GM12878 (cell line): ENCODE results near the gene SRRM3. TPM values are rescaled to one million over a fixed set of nuclear protein-coding genes. Genes with fewer than 3 reads are reported as not detected.

Source experiments
- ATAC-seq: fragments of 200-7000 bp; cut with Tn5 transposase; 3 replicates; pipeline ENCODE4 v1.9.1; 2020; ENCODE audit warnings: mild to moderate bottlenecking, moderate library complexity
- BruUV-seq: library from RNA; stranded (reverse); fragments of 400-500 nt; replicated peaks from 2 replicates; lab custom pipeline; 2021; lab: Mats Ljungman, UMichigan
- CTCF ChIA-PET: fragments of 300-600 bp; sonication (Branson Sonifier 250); formaldehyde crosslinking; extraction: SDS; loops from one replicate; lab custom pipeline; 2021; ENCODE audit warnings: inconsistent platforms; lab: Yijun Ruan, JAX
- POLR2A ChIA-PET: fragments of 350-600 bp; formaldehyde crosslinking; extraction: SDS; loops from one replicate; lab custom pipeline; 2021; ENCODE audit warnings: inconsistent platforms; lab: Charles Lee
- RAD21 ChIA-PET: fragments of 300-600 bp; sonication (Branson Sonifier 250); formaldehyde crosslinking; loops from one replicate; lab custom pipeline; 2023; ENCODE audit warnings: antibody characterized with exemption; ENCODE audit not compliant: unreplicated experiment; lab: Charles Lee
- SMC1A ChIA-PET: fragments of 300-600 bp; sonication (Branson Sonifier 250); formaldehyde crosslinking; loops from one replicate; lab custom pipeline; 2023; ENCODE audit not compliant: unreplicated experiment, uncharacterized antibody; lab: Charles Lee
- DNase-seq: peaks from one replicate; pipeline ENCODE4 v3.0.0-alpha.2; 2011; ENCODE audit warnings: low read depth, low spot score
- FAIRE-seq: peaks from 3 replicates; lab custom pipeline; 2011; peaks lifted over from hg19 to GRCh38; lab: Jason Lieb, UNC
- H2AFZ ChIP-seq: 2 replicates; pipeline ENCODE4 v1.6.0; 2011; ENCODE audit warnings: low read depth, low read length, control low read depth; ENCODE audit not compliant: control insufficient read depth
- H3K27ac ChIP-seq: 2 replicates; pipeline ENCODE4 v1.5.1; 2011; ENCODE audit warnings: control low read depth; ENCODE audit not compliant: control insufficient read depth, insufficient read depth
- H3K27me3 ChIP-seq, 2 experiments: replicated peaks in 1 of 2; 2 replicates each; pipeline versions ENCODE4 v1.6.0 to v1.6.1; 2011; ENCODE audit warnings: low read length in 1 of 2; ENCODE audit not compliant: control insufficient read depth in 2 of 2, insufficient read depth in 2 of 2
- H3K36me3 ChIP-seq, 2 experiments: 2 replicates each; pipeline ENCODE4 v1.5.1; 2011; ENCODE audit warnings: low read length in 1 of 2; ENCODE audit not compliant: control insufficient read depth in 2 of 2, insufficient read depth in 2 of 2
- H3K4me1 ChIP-seq: 2 replicates; pipeline ENCODE4 v1.6.1; 2011; ENCODE audit warnings: mild to moderate bottlenecking, low read length, moderate library complexity, mixed read lengths; ENCODE audit not compliant: control insufficient read depth, insufficient read depth
- H3K4me2 ChIP-seq: 2 replicates; pipeline ENCODE4 v1.6.0; 2011; ENCODE audit warnings: control low read depth; ENCODE audit not compliant: control insufficient read depth, insufficient read depth
- H3K4me3 ChIP-seq: fragments of 200-600 bp; sonication (generic); 2 replicates; pipeline ENCODE4 v1.5.1; 2016
- H3K79me2 ChIP-seq: 2 replicates; pipeline ENCODE4 v1.6.0; 2011; ENCODE audit warnings: low read length; ENCODE audit not compliant: control insufficient read depth, insufficient read depth
- H3K9ac ChIP-seq: 2 replicates; pipeline ENCODE4 v1.8.0; 2011; ENCODE audit warnings: low read length, control low read depth, mixed read lengths; ENCODE audit not compliant: control insufficient read depth, insufficient read depth
- H3K9me3 ChIP-seq: replicated peaks from 3 replicates; pipeline ENCODE4 v1.5.1; 2011; ENCODE audit warnings: mild to moderate bottlenecking, low read length; ENCODE audit not compliant: control insufficient read depth, insufficient read depth
- H4K20me1 ChIP-seq: 2 replicates; pipeline ENCODE4 v1.6.0; 2011; ENCODE audit not compliant: control insufficient read depth, insufficient read depth
- ATF7 ChIP-seq: fragments of 450-650 bp; IDR thresholded peaks from 2 replicates; pipeline ENCODE4 v1.6.1; 2016; ENCODE audit warnings: low read depth, mild to moderate bottlenecking
- CHD1 ChIP-seq: IDR thresholded peaks from 2 replicates; pipeline ENCODE4 v1.6.1; 2012; ENCODE audit warnings: low read depth, low read length, improper control_type of control experiment
- EZH2 ChIP-seq: IDR thresholded peaks from 2 replicates; pipeline ENCODE4 v1.6.1; 2012; ENCODE audit warnings: low read depth, mild to moderate bottlenecking, control low read depth, inconsistent platforms, low read length, borderline replicate concordance; ENCODE audit not compliant: control insufficient read depth
- HDAC6 ChIP-seq: fragments of 200-600 bp; sonication (generic); IDR thresholded peaks from one replicate; pipeline ENCODE4 v1.8.0; 2017; ENCODE audit warnings: antibody characterized with exemption; ENCODE audit not compliant: unreplicated experiment
- NFIC ChIP-seq: IDR thresholded peaks from 2 replicates; pipeline ENCODE4 v1.6.1; 2012; ENCODE audit warnings: low read depth, mild to moderate bottlenecking, inconsistent platforms, low read length, moderate library complexity
- NFYB ChIP-seq: IDR thresholded peaks from 2 replicates; pipeline ENCODE4 v1.6.1; 2011; ENCODE audit warnings: low read depth, mild to moderate bottlenecking, low read length, improper control_type of control experiment, moderate library complexity; ENCODE audit not compliant: insufficient read depth
- PML ChIP-seq: IDR thresholded peaks from 2 replicates; pipeline ENCODE4 v1.6.1; 2012; ENCODE audit warnings: low read length, inconsistent platforms
- RBBP5 ChIP-seq: fragments of 200-600 bp; sonication (generic); conservative IDR thresholded peaks from 2 replicates; pipeline ENCODE4 v1.6.1; 2016
- REST ChIP-seq: IDR thresholded peaks from 2 replicates; pipeline ENCODE4 v1.6.1; 2012; ENCODE audit warnings: mild to moderate bottlenecking, low read depth, low read length
- RUNX3 ChIP-seq: IDR thresholded peaks from 2 replicates; pipeline ENCODE4 v1.6.1; 2012; ENCODE audit warnings: low read length, inconsistent platforms
- SIX5 ChIP-seq: IDR thresholded peaks from 2 replicates; pipeline ENCODE4 v1.6.1; 2011; ENCODE audit warnings: mild to moderate bottlenecking, low read depth, low read length, moderate library complexity; ENCODE audit not compliant: severe bottlenecking
- SMAD1 ChIP-seq: fragments of 450-650 bp; IDR thresholded peaks from 2 replicates; pipeline ENCODE4 v1.6.1; 2018; ENCODE audit warnings: mild to moderate bottlenecking, low read depth; ENCODE audit not compliant: partially characterized antibody
- WRNIP1 ChIP-seq: IDR thresholded peaks from 2 replicates; pipeline ENCODE4 v1.6.1; 2011; ENCODE audit warnings: low read depth, low read length, improper control_type of control experiment, borderline replicate concordance
- ZSCAN29 ChIP-seq: fragments of 450-650 bp; IDR thresholded peaks from 2 replicates; pipeline ENCODE4 v1.6.1; 2017; ENCODE audit warnings: mild to moderate bottlenecking, moderate library complexity
- WGBS: methylation state at CpG from one replicate; pipeline ENCODE4 v1.1.6; 2016; ENCODE audit warnings: low lambda C conversion rate; ENCODE audit not compliant: insufficient replicate concordance, insufficient coverage; ENCODE audit errors: missing lambda C conversion rate; 5-methylcytosine and 5-hydroxymethylcytosine counted together
- in situ Hi-C: fragments of 300-500 bp; cut with MboI; formaldehyde crosslinking; loops from 9 replicates; pipeline ENCODE4 v1.14.3; 2018; ENCODE audit warnings: mixed read lengths
- intact Hi-C: fragments of 100-400 bp; cut with micrococcal nuclease; formaldehyde crosslinking; loops from one replicate; pipeline ENCODE4 v1.14.2; 2022; ENCODE audit not compliant: unreplicated experiment
- polyA plus RNA-seq, 11 experiments: library from polyadenylated mRNA; depleted of rRNA in 4 of 11; unstranded in 6 of 11; stranded (reverse) in 5 of 11; fragments of >200 nt; fragmentation: Nextera tagmentation in 4 of 11; fragmentation: Illumina TruSeq in 1 of 11; extraction: Ambion mirVana in 4 of 11; extraction: Trizol in 1 of 11; gene quantifications; 1 replicate in 1 of 11; 2 replicates in 10 of 11; pipeline versions ENCODE4 v1.2.1 to v1.2.3, GENCODE V29; 2011 to 2016; ENCODE audit warnings: inconsistent platforms in 2 of 11, missing spikeins in 2 of 11, low read depth in 1 of 11
- total RNA-seq, 4 experiments: library from RNA; depleted of rRNA in 3 of 4; stranded (reverse); fragments of >200 nt in 3 of 4; fragmentation: Illumina TruSeq in 1 of 4; extraction: Trizol in 1 of 4; gene quantifications; 2 replicates each; pipeline versions ENCODE4 v1.2.1 to v1.2.3, GENCODE V29; 2013 to 2021
- TF ChIP-seq, protein P1 (sequence below): fragments of 450-650 bp; IDR thresholded peaks from 2 replicates; pipeline ENCODE4 v1.6.1; 2017; ENCODE audit warnings: borderline replicate concordance
- TF ChIP-seq, protein P2 (sequence below): IDR thresholded peaks from 2 replicates; pipeline ENCODE4 v1.6.1; 2012; ENCODE audit warnings: low read depth, low read length, improper control_type of control experiment

The SRRM3 gene
- total and polyA plus RNA-seq, 10 of the 15 experiments (the other 5 are each of a cell fraction or from before 2014, with no cell fraction given) = 0.03 to 0.15 (median 0.05) TPM; not detected in 6

- TF ChIP-seq WRNIP1 = no peak
- TF ChIP-seq, all 136 proteins: peak for 0
These were observed 124.1 kb downstream of the SRRM3 start (continued) for GRCh38 chr7:76325811-76326210.

DNA sequence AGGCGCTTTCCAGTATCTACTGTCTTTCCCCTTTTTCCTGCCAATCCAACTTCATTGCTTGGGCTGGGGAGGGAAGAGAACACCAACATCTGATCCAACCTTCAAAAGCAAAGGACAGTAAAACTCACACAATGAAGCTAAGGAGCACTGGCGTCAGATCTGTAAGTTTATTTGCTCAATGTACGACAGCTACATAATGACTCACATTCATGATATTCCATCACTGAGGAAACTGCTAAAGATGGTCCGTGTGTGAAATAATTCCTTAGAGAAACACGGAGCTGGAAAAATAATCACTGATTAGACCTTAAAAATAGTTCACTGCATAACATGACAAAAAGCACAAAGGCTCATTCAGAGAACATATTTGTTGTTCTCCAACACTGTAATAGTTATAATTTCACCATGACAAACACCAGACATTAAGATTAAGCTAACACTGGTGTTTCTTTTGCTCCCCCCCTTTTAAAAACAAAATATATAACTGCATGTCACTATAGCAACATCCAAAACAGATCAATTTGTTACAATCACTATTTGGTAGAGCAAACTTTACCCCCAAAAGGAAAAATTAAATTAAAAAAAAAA lies 125.0 kb downstream of the SRRM3 start:
- Histone ChIP-seq H4K20me1 (peaks cover 9% of the 10 kb centered on the region), H3K79me2 (peaks cover 11% of the 10 kb centered on the region), H3K4me1 (no peaks in the 10 kb centered on the region), H3K27ac (no peak overlapping the region), H3K9ac (no peak overlapping the region), H3K36me3 (peaks cover 14 to 41% of the 10 kb centered on the region in 2 experiments), H3K27me3 (no peaks in the 10 kb centered on the region), H2AFZ (no peak overlapping the region), H3K4me3 (no peak overlapping the region), H3K4me2 (no peak overlapping the region), H3K9me3 (no peaks in the 10 kb centered on the region)
- intact Hi-C loops (no loop called here), in situ Hi-C loops (no loop called here)
- POLR2A ChIA-PET = interaction anchor here (0.7 to 1.6 kb wide), 4 partner anchors 8 to 38 kb away, joined by 3 to 4 read pairs (median 4); no protein-coding TSS in a partner anchor
- no peak for DNase-seq
- TF ChIP-seq RUNX3 (no peak), SIX5 (no peak), CHD1 (no peak), EZH2 (no peak), ZSCAN29 (no peak), ATF7 (no peak), SMAD1 (no peak), HDAC6 (no peak), NFIC (no peak), NFYB (no peak), PML (no peak), RBBP5 (no peak), REST (no peak)
- TF ChIP-seq, protein P1, sequence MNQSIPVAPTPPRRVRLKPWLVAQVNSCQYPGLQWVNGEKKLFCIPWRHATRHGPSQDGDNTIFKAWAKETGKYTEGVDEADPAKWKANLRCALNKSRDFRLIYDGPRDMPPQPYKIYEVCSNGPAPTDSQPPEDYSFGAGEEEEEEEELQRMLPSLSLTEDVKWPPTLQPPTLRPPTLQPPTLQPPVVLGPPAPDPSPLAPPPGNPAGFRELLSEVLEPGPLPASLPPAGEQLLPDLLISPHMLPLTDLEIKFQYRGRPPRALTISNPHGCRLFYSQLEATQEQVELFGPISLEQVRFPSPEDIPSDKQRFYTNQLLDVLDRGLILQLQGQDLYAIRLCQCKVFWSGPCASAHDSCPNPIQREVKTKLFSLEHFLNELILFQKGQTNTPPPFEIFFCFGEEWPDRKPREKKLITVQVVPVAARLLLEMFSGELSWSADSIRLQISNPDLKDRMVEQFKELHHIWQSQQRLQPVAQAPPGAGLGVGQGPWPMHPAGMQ = no peak
- TF ChIP-seq, protein P2, sequence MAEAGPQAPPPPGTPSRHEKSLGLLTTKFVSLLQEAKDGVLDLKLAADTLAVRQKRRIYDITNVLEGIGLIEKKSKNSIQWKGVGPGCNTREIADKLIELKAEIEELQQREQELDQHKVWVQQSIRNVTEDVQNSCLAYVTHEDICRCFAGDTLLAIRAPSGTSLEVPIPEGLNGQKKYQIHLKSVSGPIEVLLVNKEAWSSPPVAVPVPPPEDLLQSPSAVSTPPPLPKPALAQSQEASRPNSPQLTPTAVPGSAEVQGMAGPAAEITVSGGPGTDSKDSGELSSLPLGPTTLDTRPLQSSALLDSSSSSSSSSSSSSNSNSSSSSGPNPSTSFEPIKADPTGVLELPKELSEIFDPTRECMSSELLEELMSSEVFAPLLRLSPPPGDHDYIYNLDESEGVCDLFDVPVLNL = no peak
- ATAC-seq = no peak
- no TSS peak for BruUV-seq
- WGBS = 95% methylated on average over 5 of the region's 5 CpGs
- SMC1A ChIA-PET = interaction anchor here (0.6 to 1.3 kb wide), 3 partner anchors 10 to 38 kb away, joined by 3 read pairs; no protein-coding TSS in a partner anchor
- RAD21 ChIA-PET = interaction anchor here (0.8 kb wide), 1 partner anchor 14 kb away, joined by 3 read pairs; no protein-coding TSS in a partner anchor
- no peak for FAIRE-seq
- CTCF ChIA-PET = interaction anchor here (0.8 to 1.6 kb wide), 4 partner anchors 12 to 148 kb away, joined by 3 to 12 read pairs (median 4); partner anchors contain the start of gene YWHAG
